K562 (cell line): ENCODE data around the gene LRRC7. TPM values are rescaled to one million over a fixed set of nuclear protein-coding genes. Genes with fewer than 3 reads are reported as not detected.

Source experiments
- ATAC-seq: fragments of 200-7000 bp; cut with Tn5 transposase; 3 replicates; pipeline ENCODE4 v1.9.1; 2020; ENCODE audit warnings: moderate library complexity
- BruUV-seq: library from RNA; stranded (reverse); fragments of 400-500 nt; replicated peaks from 2 replicates; lab custom pipeline; 2021; lab: Mats Ljungman, UMichigan
- CTCF ChIA-PET: fragments of 300-600 bp; formaldehyde crosslinking; extraction: SDS; loops from one replicate; lab custom pipeline; 2021; ENCODE audit warnings: low intra/inter-chr PET ratio; lab: Yijun Ruan, JAX
- POLR2A ChIA-PET: fragments of 300-600, 350-650 bp; sonication (Branson Sonifier 250); formaldehyde crosslinking; extraction: SDS; loops from one replicate; lab custom pipeline; 2021; ENCODE audit warnings: antibody characterized with exemption, inconsistent platforms; lab: Yijun Ruan, JAX
- DNase-seq, 4 experiments: peaks; one replicate each; pipeline versions ENCODE4 v3.0.0 to v3.0.0-alpha.2; 2011 to 2018; ENCODE audit warnings: low spot score in 3 of 4, mixed read lengths in 3 of 4; ENCODE audit errors: extremely low read depth in 1 of 4
- FAIRE-seq: peaks from 2 replicates; lab custom pipeline; 2011; peaks lifted over from hg19 to GRCh38; lab: Jason Lieb, UNC
- H2AFZ ChIP-seq: 2 replicates; pipeline ENCODE4 v1.6.0; 2011; ENCODE audit warnings: low read depth, low read length, control low read depth, inconsistent platforms
- H3K27ac ChIP-seq: fragments of 200-600 bp; 3 replicates; pipeline ENCODE4 v1.8.0; 2011; ENCODE audit warnings: low read depth, mild to moderate bottlenecking, control low read depth, inconsistent platforms, low read length, moderate library complexity, mixed read lengths; ENCODE audit errors: extremely low read depth
- H3K27me3 ChIP-seq, 2 experiments: fragments of 300-600 bp in 1 of 2; 2 replicates in 1 of 2; 3 replicates in 1 of 2; pipeline versions ENCODE4 v1.6.0 to v1.8.0; 2011; ENCODE audit warnings: inconsistent platforms in 2 of 2, low read length in 2 of 2, mild to moderate bottlenecking in 1 of 2, mixed read lengths in 1 of 2, moderate library complexity in 1 of 2; ENCODE audit not compliant: control insufficient read depth in 2 of 2, insufficient read depth in 2 of 2
- H3K36me3 ChIP-seq: fragments of 300-600 bp; 3 replicates; pipeline ENCODE4 v1.8.0; 2011; ENCODE audit warnings: mild to moderate bottlenecking, low read length, inconsistent platforms; ENCODE audit not compliant: control insufficient read depth, insufficient read depth
- H3K4me1 ChIP-seq, 2 experiments: fragments of 200-600 bp in 1 of 2; replicated peaks in 1 of 2; 2 replicates in 1 of 2; 3 replicates in 1 of 2; pipeline versions ENCODE4 v1.5.1 to v1.8.0; 2011; ENCODE audit warnings: inconsistent platforms in 2 of 2, low read length in 2 of 2, mild to moderate bottlenecking in 1 of 2, mixed read lengths in 1 of 2, moderate library complexity in 1 of 2; ENCODE audit not compliant: control insufficient read depth in 2 of 2, insufficient read depth in 2 of 2
- H3K4me2 ChIP-seq: 2 replicates; pipeline ENCODE4 v1.6.1; 2011; ENCODE audit warnings: low read length, control low read depth, inconsistent platforms, mixed read lengths; ENCODE audit not compliant: insufficient read depth
- H3K4me3 ChIP-seq: fragments of 200-600 bp; sonication (generic), shearing (Covaris generic); 2 replicates; pipeline ENCODE4 v1.5.1; 2016; ENCODE audit warnings: control low read depth, inconsistent platforms
- H3K79me2 ChIP-seq: fragments of 200-600 bp; 3 replicates; pipeline ENCODE4 v1.8.0; 2011; ENCODE audit warnings: low read length, inconsistent platforms; ENCODE audit not compliant: control insufficient read depth, insufficient read depth
- H3K9ac ChIP-seq, 2 experiments: 2 replicates each; pipeline versions ENCODE4 v1.6.0 to v1.6.1; 2011; ENCODE audit warnings: low read depth in 2 of 2, low read length in 2 of 2, control low read depth in 1 of 2, inconsistent platforms in 1 of 2, mild to moderate bottlenecking in 1 of 2, mixed read lengths in 1 of 2; ENCODE audit not compliant: insufficient read depth in 1 of 2
- H3K9me1 ChIP-seq: one replicate; pipeline ENCODE4 v1.6.0; 2011; ENCODE audit warnings: inconsistent platforms, mild to moderate bottlenecking, low read length, moderate library complexity; ENCODE audit not compliant: control insufficient read depth, insufficient read depth
- H3K9me3 ChIP-seq: replicated peaks from 2 replicates; pipeline ENCODE4 v1.5.1; 2011; ENCODE audit warnings: low read depth, low read length, inconsistent platforms; ENCODE audit not compliant: control insufficient read depth, insufficient read depth
- H4K20me1 ChIP-seq: replicated peaks from 2 replicates; pipeline ENCODE4 v1.6.1; 2011; ENCODE audit warnings: low read length, inconsistent platforms, mixed read lengths; ENCODE audit not compliant: control insufficient read depth, insufficient read depth
- ARID1B ChIP-seq: fragments of 450-650 bp; IDR thresholded peaks from 2 replicates; pipeline ENCODE4 v1.6.1; 2016; ENCODE audit warnings: antibody characterized with exemption, mild to moderate bottlenecking, inconsistent platforms
- BRF1 ChIP-seq: IDR thresholded peaks from 3 replicates; pipeline ENCODE4 v1.6.1; 2011; ENCODE audit warnings: borderline replicate concordance, mild to moderate bottlenecking; ENCODE audit not compliant: insufficient read length; ENCODE audit errors: extremely low read depth
- CCAR2 ChIP-seq: fragments of 200-400 bp; formaldehyde crosslinking; IDR thresholded peaks from 2 replicates; pipeline ENCODE4 v1.6.1; 2017; ENCODE audit warnings: mild to moderate bottlenecking, low read depth, low read length
- CLOCK ChIP-seq: fragments of 250-450 bp; sonication (Bioruptor Pico); IDR thresholded peaks from 2 replicates; pipeline ENCODE4 v1.4.0; 2020; ENCODE audit warnings: mild to moderate bottlenecking, moderate library complexity, borderline replicate concordance
- MAFG ChIP-seq: fragments of 450-650 bp; conservative IDR thresholded peaks from 2 replicates; pipeline ENCODE4 v1.6.1; 2016; ENCODE audit warnings: missing genetic modification characterization, missing compliant biosample characterization
- MYC ChIP-seq, 2 experiments: fragments of 250-450 bp in 1 of 2; sonication (Bioruptor Pico) in 1 of 2; IDR thresholded peaks; 2 replicates each; pipeline versions ENCODE4 v1.5.1 to v1.6.1; 2012 to 2021; ENCODE audit warnings: low read depth in 2 of 2, borderline replicate concordance in 1 of 2, improper control_type of control experiment in 1 of 2, low read length in 1 of 2, mild to moderate bottlenecking in 1 of 2, moderate library complexity in 1 of 2
- NCOR1 ChIP-seq: fragments of 450-650 bp; IDR thresholded peaks from 2 replicates; pipeline ENCODE4 v1.6.1; 2016; ENCODE audit warnings: mild to moderate bottlenecking, moderate library complexity
- POLR2A ChIP-seq: fragments of 450-650 bp; conservative IDR thresholded peaks from 2 replicates; pipeline ENCODE4 v1.6.1; 2016
- POLR2AphosphoS2 ChIP-seq: IDR thresholded peaks from 2 replicates; pipeline ENCODE4 v1.6.1; 2012; ENCODE audit warnings: low read length, improper control_type of control experiment
- TGIF2 ChIP-seq: sonication (generic); formaldehyde crosslinking; IDR thresholded peaks from 2 replicates; pipeline ENCODE4 v1.8.1; 2022; ENCODE audit warnings: mild to moderate bottlenecking, missing genetic modification reagents, moderate library complexity
- XRCC5 ChIP-seq: fragments of 200-400 bp; formaldehyde crosslinking; IDR thresholded peaks from 2 replicates; pipeline ENCODE4 v1.6.1; 2017; ENCODE audit warnings: low read depth, mild to moderate bottlenecking, low read length
- ZNF23 ChIP-seq: fragments of 250-450 bp; sonication (Bioruptor Pico); IDR thresholded peaks from 2 replicates; pipeline ENCODE4 v1.4.0; 2020; ENCODE audit warnings: mild to moderate bottlenecking
- ZNF24 ChIP-seq: fragments of 450-650 bp; IDR thresholded peaks from 2 replicates; pipeline ENCODE4 v1.6.1; 2016
- ZNF445 ChIP-seq: fragments of 250-450 bp; sonication (Bioruptor Pico); IDR thresholded peaks from 2 replicates; pipeline ENCODE4 v1.4.0; 2020; ENCODE audit warnings: low read depth, mild to moderate bottlenecking, moderate library complexity
- ZNF780A ChIP-seq: fragments of 250-450 bp; sonication (Bioruptor Pico); IDR thresholded peaks from 2 replicates; pipeline ENCODE4 v1.5.0; 2021; ENCODE audit warnings: mild to moderate bottlenecking
- WGBS: fragments of 100-300 bp; shearing (Covaris generic); methylation state at CpG from one replicate; pipeline ENCODE4 v1.1.6; 2016; ENCODE audit warnings: low coverage, mixed read lengths; ENCODE audit not compliant: insufficient coverage; ENCODE audit errors: missing lambda C conversion rate; 5-methylcytosine and 5-hydroxymethylcytosine counted together
- in situ Hi-C: fragments of 300-500 bp; cut with MboI; formaldehyde crosslinking; loops from 4 replicates; pipeline ENCODE4 v1.15.0; 2018; ENCODE audit warnings: inconsistent platforms, mixed read lengths
- intact Hi-C: fragments of 100-400 bp; cut with micrococcal nuclease; formaldehyde crosslinking; loops from 2 replicates; pipeline ENCODE4 v1.14.2; 2022
- polyA plus RNA-seq, 8 experiments: library from polyadenylated mRNA; depleted of rRNA in 4 of 8; stranded (reverse) in 5 of 8; unstranded in 3 of 8; fragments of >200 nt; fragmentation: Nextera tagmentation in 2 of 8; fragmentation: Illumina TruSeq in 1 of 8; extraction: Ambion mirVana in 2 of 8; extraction: Trizol in 1 of 8; gene quantifications; 2 replicates each; pipeline versions ENCODE4 v1.2.1 to v1.2.3, GENCODE V29; 2011 to 2014; ENCODE audit warnings: inconsistent platforms in 1 of 8, missing spikeins in 1 of 8
- total RNA-seq, 7 experiments: library from RNA; depleted of rRNA in 6 of 7; stranded (reverse); fragments of >200 nt in 6 of 7; fragmentation: Illumina TruSeq in 2 of 7; extraction: Trizol in 2 of 7; gene quantifications; 2 replicates each; pipeline versions ENCODE4 v1.2.1 to v1.2.3, GENCODE V29; 2011 to 2021; ENCODE audit warnings: low replicate concordance in 1 of 7
- TF ChIP-seq, protein P1 (sequence below): fragments of 450-650 bp; conservative IDR thresholded peaks from 2 replicates; pipeline ENCODE4 v1.6.1; 2016; ENCODE audit warnings: missing genetic modification characterization, low read depth, mild to moderate bottlenecking, missing compliant biosample characterization, moderate library complexity
- TF ChIP-seq, protein P2 (sequence below): fragments of 450-650 bp; IDR thresholded peaks from 2 replicates; pipeline ENCODE4 v1.6.1; 2016; ENCODE audit warnings: low read depth, mild to moderate bottlenecking, moderate library complexity

Gene LRRC7
- total and polyA plus RNA-seq, 9 of the 15 experiments (the other 6 are each of a cell fraction or from before 2014, with no cell fraction given): 0.09 to 0.94 (median 0.49) TPM

DNA sequence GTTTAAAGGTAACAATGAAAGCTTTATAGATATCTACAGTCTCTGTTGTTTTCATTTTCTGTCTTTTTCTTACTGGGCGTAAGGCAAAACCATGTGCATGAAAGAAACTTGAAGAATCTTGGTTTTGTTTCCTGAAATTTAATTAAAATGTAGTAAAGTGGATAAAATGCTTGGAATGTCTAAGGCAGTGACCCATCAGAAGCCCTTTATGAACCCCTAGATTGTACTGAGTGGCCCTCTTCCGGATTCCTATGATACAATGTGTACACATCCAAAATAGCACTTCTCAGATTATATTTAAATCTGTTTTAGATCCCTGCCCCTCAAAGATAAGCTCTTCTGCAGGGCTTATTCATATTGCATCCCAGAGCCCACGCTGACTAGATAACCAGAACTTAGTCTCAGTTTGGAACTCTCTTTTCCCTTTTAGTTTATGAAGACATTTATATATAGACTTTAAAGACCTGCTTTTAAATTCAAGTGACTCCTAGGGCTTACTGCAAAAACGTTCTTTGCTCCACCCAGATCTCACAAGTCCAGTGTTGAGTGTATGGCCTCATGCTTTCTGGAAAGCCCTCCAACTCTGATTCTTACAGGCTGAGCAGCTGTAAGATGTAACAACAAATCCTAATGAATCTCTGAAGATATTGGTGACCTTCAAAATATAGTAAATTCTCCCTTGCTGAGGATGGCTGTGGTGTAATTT is 142.9 kb downstream of the LRRC7 start (continued):
- TF ChIP-seq, protein P1, sequence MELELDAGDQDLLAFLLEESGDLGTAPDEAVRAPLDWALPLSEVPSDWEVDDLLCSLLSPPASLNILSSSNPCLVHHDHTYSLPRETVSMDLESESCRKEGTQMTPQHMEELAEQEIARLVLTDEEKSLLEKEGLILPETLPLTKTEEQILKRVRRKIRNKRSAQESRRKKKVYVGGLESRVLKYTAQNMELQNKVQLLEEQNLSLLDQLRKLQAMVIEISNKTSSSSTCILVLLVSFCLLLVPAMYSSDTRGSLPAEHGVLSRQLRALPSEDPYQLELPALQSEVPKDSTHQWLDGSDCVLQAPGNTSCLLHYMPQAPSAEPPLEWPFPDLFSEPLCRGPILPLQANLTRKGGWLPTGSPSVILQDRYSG (tag): no peak
- no peak for TF ChIP-seq XRCC5
- no peak for TF ChIP-seq ZNF24
- TF ChIP-seq, all 486 proteins: peak for 0

GRCh38 chr1:69711190-69711930 is 143.6 kb downstream of the LRRC7 start:
- intact Hi-C loops: no loop called here
- 8% methylated on average over 4 of the region's 4 CpGs for WGBS
- TF ChIP-seq MAFG (no peak), POLR2A (no peak), MYC (IDR thresholded peaks at IDR 0.05; ENCODE audit: low read depth, low read length) (no peak), MYC (CRISPR knock-in tag; IDR thresholded peaks at IDR 0.05; ENCODE audit: borderline replicate concordance, low read depth) (no peak), NCOR1 (no peak), ZNF445 (CRISPR knock-in tag) (no peak), ZNF23 (CRISPR knock-in tag) (no peak), ARID1B (no peak), ZNF780A (no peak), CLOCK (no peak), TGIF2 (CRISPR knock-in tag) (no peak), CCAR2 (no peak), BRF1 (no peak), POLR2AphosphoS2 (no peak)
- TF ChIP-seq, protein P2, sequence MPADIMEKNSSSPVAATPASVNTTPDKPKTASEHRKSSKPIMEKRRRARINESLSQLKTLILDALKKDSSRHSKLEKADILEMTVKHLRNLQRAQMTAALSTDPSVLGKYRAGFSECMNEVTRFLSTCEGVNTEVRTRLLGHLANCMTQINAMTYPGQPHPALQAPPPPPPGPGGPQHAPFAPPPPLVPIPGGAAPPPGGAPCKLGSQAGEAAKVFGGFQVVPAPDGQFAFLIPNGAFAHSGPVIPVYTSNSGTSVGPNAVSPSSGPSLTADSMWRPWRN: no peak

More at GRCh38 chr1:69711190-69711930, 143.6 kb downstream of the LRRC7 start:
- Histone ChIP-seq H3K79me2 (no peaks in the 10 kb centered on the region), H3K4me3 (no peak overlapping the region), H3K27me3 (no peaks in the 10 kb centered on the region), H3K9me3 (no peaks in the 10 kb centered on the region), H2AFZ (no peak overlapping the region), H3K36me3 (no peaks in the 10 kb centered on the region), H3K27ac (no peak overlapping the region), H4K20me1 (no peaks in the 10 kb centered on the region), H3K9ac (no peak overlapping the region), H3K9me1 (no peaks in the 10 kb centered on the region), H3K4me1 (no peaks in the 10 kb centered on the region), H3K4me2 (no peak overlapping the region)
- CTCF ChIA-PET: no interaction called here
- FAIRE-seq (no peak), ATAC-seq (no peak), DNase-seq (no peak)
- POLR2A ChIA-PET: no interaction called here
- in situ Hi-C loops: no loop called here
- BruUV-seq: no TSS peak
